HepG2 (cell line): ENCODE data around the gene KRTAP5-8. TPM values are rescaled to one million over a fixed set of nuclear protein-coding genes. Genes with fewer than 3 reads are reported as not detected.

Source experiments
- ATAC-seq: fragments of 200-7000 bp; cut with Tn5 transposase; 3 replicates; pipeline ENCODE4 v1.9.1; 2020; ENCODE audit warnings: mild to moderate bottlenecking, moderate library complexity
- BruUV-seq: library from RNA; stranded (reverse); fragments of 400-500 nt; replicated peaks from 2 replicates; lab custom pipeline; 2021; lab: Mats Ljungman, UMichigan
- CTCF ChIA-PET: fragments of 300-600 bp; formaldehyde crosslinking; extraction: SDS; loops from one replicate; lab custom pipeline; 2021; ENCODE audit warnings: low total read pairs, inconsistent platforms, low intra/inter-chr PET ratio; lab: Yijun Ruan, JAX
- POLR2A ChIA-PET: fragments of 350-600 bp; sonication (Branson Sonifier 250); formaldehyde crosslinking; loops from one replicate; lab custom pipeline; 2020; ENCODE audit warnings: antibody characterized with exemption, inconsistent platforms; lab: Yijun Ruan, JAX
- DNase-seq: peaks from one replicate; pipeline ENCODE4 v3.0.0-alpha.2; 2015; ENCODE audit warnings: low spot score
- FAIRE-seq: peaks from 3 replicates; lab custom pipeline; 2011; peaks lifted over from hg19 to GRCh38; lab: Jason Lieb, UNC
- H2AFZ ChIP-seq: one replicate; pipeline ENCODE4 v1.6.1; 2011; ENCODE audit warnings: low read length, inconsistent platforms
- H3K27ac ChIP-seq: fragments of 300-600 bp; 3 replicates; pipeline ENCODE4 v1.8.0; 2011; ENCODE audit warnings: mixed run types, mild to moderate bottlenecking, mixed read lengths, low read length, inconsistent platforms; ENCODE audit not compliant: insufficient read depth; ENCODE audit errors: extremely low read length
- H3K27me3 ChIP-seq, 2 experiments: fragments of 200-600 bp in 1 of 2; 2 replicates in 1 of 2; 3 replicates in 1 of 2; pipeline versions ENCODE4 v1.6.0 to v1.8.0; 2011; ENCODE audit warnings: low read length in 2 of 2, mild to moderate bottlenecking in 2 of 2, moderate library complexity in 2 of 2, inconsistent platforms in 1 of 2; ENCODE audit not compliant: insufficient read depth in 2 of 2, control insufficient read depth in 1 of 2
- H3K36me3 ChIP-seq, 2 experiments: fragments of 200-600 bp in 1 of 2; replicated peaks in 1 of 2; 2 replicates in 1 of 2; 3 replicates in 1 of 2; pipeline versions ENCODE4 v1.5.1 to v1.8.0; 2011; ENCODE audit warnings: low read length in 2 of 2, inconsistent platforms in 1 of 2; ENCODE audit not compliant: insufficient read depth in 2 of 2, control insufficient read depth in 1 of 2
- H3K4me1 ChIP-seq: 2 replicates; pipeline ENCODE4 v1.5.1; 2012; ENCODE audit warnings: low read length, inconsistent platforms; ENCODE audit not compliant: insufficient read depth
- H3K4me2 ChIP-seq: 2 replicates; pipeline ENCODE4 v1.6.0; 2011; ENCODE audit warnings: low read depth, low read length, inconsistent platforms
- H3K4me3 ChIP-seq, 3 experiments: fragments of 200-600 bp in 1 of 3; sonication (generic), shearing (Covaris generic) in 1 of 3; replicated peaks in 1 of 3; 2 replicates each; pipeline ENCODE4 v1.5.1; 2011 to 2016; ENCODE audit warnings: low read length in 3 of 3, inconsistent platforms in 2 of 3, low read depth in 2 of 3, mild to moderate bottlenecking in 2 of 3, control low read depth in 1 of 3, mixed read lengths in 1 of 3; ENCODE audit not compliant: insufficient read depth in 1 of 3
- H3K79me2 ChIP-seq: one replicate; pipeline ENCODE4 v1.6.1; 2011; ENCODE audit warnings: low read length, inconsistent platforms; ENCODE audit not compliant: insufficient read depth
- H3K9ac ChIP-seq: 2 replicates; pipeline ENCODE4 v1.6.0; 2011; ENCODE audit warnings: mild to moderate bottlenecking, low read depth, low read length, inconsistent platforms; ENCODE audit not compliant: insufficient read depth
- H3K9me3 ChIP-seq: 2 replicates; pipeline ENCODE4 v1.5.1; 2012; ENCODE audit warnings: mild to moderate bottlenecking, low read length
- H4K20me1 ChIP-seq: 2 replicates; pipeline ENCODE4 v1.6.0; 2011; ENCODE audit warnings: inconsistent platforms, mild to moderate bottlenecking, low read length, moderate library complexity; ENCODE audit not compliant: insufficient read depth
- GATAD2A ChIP-seq: IDR thresholded peaks from 2 replicates; pipeline ENCODE4 v1.6.1; 2016
- HMG20A ChIP-seq: IDR thresholded peaks from 2 replicates; pipeline ENCODE4 v1.6.1; 2016; ENCODE audit warnings: borderline replicate concordance
- MTERF4 ChIP-seq: sonication (generic); formaldehyde crosslinking; IDR thresholded peaks from 2 replicates; pipeline ENCODE4 v1.8.0; 2023; ENCODE audit warnings: mild to moderate bottlenecking, missing genetic modification reagents
- NBN ChIP-seq: fragments of 450-650 bp; conservative IDR thresholded peaks from 2 replicates; pipeline ENCODE4 v1.6.1; 2017
- SALL1 ChIP-seq: sonication (generic); formaldehyde crosslinking; IDR thresholded peaks from 2 replicates; pipeline ENCODE4 v1.8.0; 2022; ENCODE audit warnings: mild to moderate bottlenecking, missing genetic modification reagents
- SOX13 ChIP-seq, 3 experiments: fragments of 450-650 bp in 1 of 3; sonication (generic) in 1 of 3; formaldehyde crosslinking in 1 of 3; IDR thresholded peaks in 2 of 3; conservative IDR thresholded peaks in 1 of 3; 2 replicates each; pipeline versions ENCODE4 v1.5.0 to v1.6.1; 2016 to 2020; ENCODE audit warnings: antibody characterized with exemption in 1 of 3, mild to moderate bottlenecking in 1 of 3, missing compliant biosample characterization in 1 of 3, missing genetic modification reagents in 1 of 3, moderate library complexity in 1 of 3
- TSC22D2 ChIP-seq: sonication (generic); formaldehyde crosslinking; IDR thresholded peaks from 2 replicates; pipeline ENCODE4 v1.5.1; 2020; ENCODE audit warnings: missing genetic modification reagents, mild to moderate bottlenecking, borderline replicate concordance
- ZFP36 ChIP-seq: fragments of 150-350 bp; IDR thresholded peaks from 2 replicates; pipeline ENCODE4 v1.6.1; 2018; ENCODE audit warnings: borderline replicate concordance, low read length, low read depth; ENCODE audit not compliant: partially characterized antibody
- ZFP91 ChIP-seq: sonication (generic); formaldehyde crosslinking; IDR thresholded peaks from 2 replicates; pipeline ENCODE4 v1.9.0; 2022; ENCODE audit warnings: missing genetic modification reagents, mild to moderate bottlenecking, borderline replicate concordance
- ZHX1 ChIP-seq: sonication (generic); formaldehyde crosslinking; IDR thresholded peaks from 2 replicates; pipeline ENCODE4 v1.8.1; 2022; ENCODE audit warnings: low read depth, mild to moderate bottlenecking, missing genetic modification reagents
- ZNF3 ChIP-seq: IDR thresholded peaks from 2 replicates; pipeline ENCODE4 v1.7.0; 2017; ENCODE audit warnings: inconsistent platforms
- WGBS: methylation state at CpG from one replicate; pipeline ENCODE4 v1.1.6; 2017; ENCODE audit warnings: low lambda C conversion rate; 5-methylcytosine and 5-hydroxymethylcytosine counted together
- in situ Hi-C: cut with HindIII; loops from 2 replicates; pipeline ENCODE4 v1.10.0; 2017; ENCODE audit warnings: low pct_unique_long_range_greater_than_20kb; ENCODE audit not compliant: extremely low pct_ligation_motif_present
- intact Hi-C: fragments of 100-400 bp; cut with micrococcal nuclease; formaldehyde crosslinking; loops from one replicate; pipeline ENCODE4 v1.10.0; 2022; ENCODE audit not compliant: unreplicated experiment
- polyA plus RNA-seq, 8 experiments: library from polyadenylated mRNA; depleted of rRNA in 3 of 8; stranded (reverse) in 7 of 8; unstranded in 1 of 8; fragments of >200 nt; fragmentation: Illumina TruSeq in 4 of 8; extraction: Trizol in 4 of 8; gene quantifications; 2 replicates each; pipeline versions ENCODE4 v1.2.1 to v1.2.3, GENCODE V29; 2011 to 2016; ENCODE audit warnings: low read depth in 4 of 8, missing spikeins in 1 of 8, mixed read lengths in 1 of 8; ENCODE audit not compliant: insufficient read depth in 1 of 8
- total RNA-seq, 5 experiments: library from RNA; depleted of rRNA; stranded (reverse); fragments of >200 nt; fragmentation: Illumina TruSeq; extraction: Trizol; gene quantifications; 2 replicates each; pipeline ENCODE4 v1.2.3, GENCODE V29; 2016; ENCODE audit warnings: low read depth in 1 of 5

KRTAP5-8 gene
- total and polyA plus RNA-seq, 2 of the 13 experiments (the other 11 are each of a cell fraction or from before 2014, with no cell fraction given), result 0.20 TPM; not detected in 1

GRCh38 chr11:71563406-71563805 lies 25.6 kb downstream of the KRTAP5-8 start (continued):
- TF ChIP-seq GATAD2A (CRISPR knock-in tag) (0 out of 2 replicates have a peak, but pooled peaks have one; percentile 19), HMG20A (CRISPR knock-in tag) (no peak)

- TF ChIP-seq ZFP36 (no peak), ZNF3 (CRISPR knock-in tag) (no peak), TSC22D2 (CRISPR knock-in tag) (no peak), NBN (no peak), MTERF4 (CRISPR knock-in tag) (no peak), SALL1 (CRISPR knock-in tag) (no peak), SOX13 (IDR thresholded peaks at IDR 0.05) (no peak), SOX13 (CRISPR knock-in tag; conservative IDR thresholded peaks at IDR 0.05 in 1 of 2, IDR thresholded peaks at IDR 0.05 in 1 of 2) (no peak), ZFP91 (CRISPR knock-in tag) (no peak), ZHX1 (CRISPR knock-in tag) (no peak)
- Histone ChIP-seq H3K9ac (no peak overlapping the region), H3K9me3 (no peaks in the 10 kb centered on the region), H3K79me2 (no peaks in the 10 kb centered on the region), H3K4me2 (no peak overlapping the region), H3K27me3 (peaks cover 4 to 18% of the 10 kb centered on the region in 2 experiments; a peak in 2 of 5 replicates), H3K4me1 (peaks cover 51% of the 10 kb centered on the region), H4K20me1 (no peaks in the 10 kb centered on the region), H3K36me3 (no peaks in the 10 kb centered on the region), H3K4me3 (no peak overlapping the region), H3K27ac (no peak overlapping the region), H2AFZ (no peak overlapping the region)
- 35% methylated on average over 3 of the region's 4 CpGs for WGBS
- intact Hi-C loops, result no loop called here
- CTCF ChIA-PET, result no interaction called here
- no peak for DNase-seq
- no TSS peak for BruUV-seq
- in situ Hi-C loops, result no loop called here
- no peak for ATAC-seq
- POLR2A ChIA-PET, result interaction anchor here (1.6 kb wide), 1 partner anchor 38 kb away, joined by 6 read pairs; the partner anchor contains the start of gene KRTAP5-7
- FAIRE-seq, result no peak
Observed at GRCh38 chr11:71564430-71564829, 26.6 kb downstream of the KRTAP5-8 start.
